Activated CD4-positive, alpha-beta T cell treated with anti-CD3 and anti-CD28 coated beads for 4 hours (primary cell): Measurements from ENCODE around the gene BRD4.
"Not testable (repeated sequence)": the region's sequence is repeated elsewhere in the genome, so short reads cannot be mapped to it uniquely, and the experiment has no call there.

Experiments
- DNase-seq, 2 donors: peaks; one replicate each; pipeline ENCODE4 v3.0.0-alpha.2; 2020

Gene BRD4

DNA sequence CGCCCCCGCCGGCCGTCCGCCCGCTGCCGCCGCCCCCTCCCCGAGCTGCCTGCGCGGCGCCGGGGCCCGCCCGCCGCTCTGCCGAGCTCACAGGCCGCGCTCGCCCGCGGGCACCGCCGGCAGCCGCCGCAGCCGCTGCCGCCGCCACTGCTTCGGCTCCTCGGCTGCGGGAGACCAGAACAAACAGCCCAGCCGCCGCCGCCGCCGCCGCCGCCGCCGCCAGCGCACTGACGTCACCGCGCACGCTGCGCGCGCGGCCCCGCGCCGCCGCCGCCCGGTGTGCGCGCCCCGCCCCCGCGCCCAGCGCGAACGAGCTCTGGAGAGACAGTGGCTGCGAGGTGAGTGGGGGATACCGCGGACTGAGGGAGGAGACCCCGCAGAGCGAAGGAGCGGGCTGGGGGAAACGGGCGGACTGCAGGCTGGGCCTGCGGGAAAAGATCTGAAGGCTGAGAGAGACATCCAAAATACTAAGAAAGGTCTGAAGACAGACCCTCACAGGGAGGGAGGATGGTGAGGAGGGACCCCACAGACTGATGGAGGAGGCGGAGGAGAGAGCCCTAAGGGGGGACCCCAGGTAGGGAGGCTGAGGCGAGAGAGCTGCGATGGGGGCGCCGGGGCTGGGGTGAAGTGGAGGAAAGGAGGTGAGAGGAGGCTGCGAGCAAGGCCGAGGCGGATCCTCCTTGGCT lies at the start of gene BRD4:
BRD4 (minus strand) TSS at position 229 of the 686 bp plus-strand sequence. CDS start 59,440 bp downstream, outside the sequence.
- peak; percentile 73 to 75 for DNase-seq

DNA sequence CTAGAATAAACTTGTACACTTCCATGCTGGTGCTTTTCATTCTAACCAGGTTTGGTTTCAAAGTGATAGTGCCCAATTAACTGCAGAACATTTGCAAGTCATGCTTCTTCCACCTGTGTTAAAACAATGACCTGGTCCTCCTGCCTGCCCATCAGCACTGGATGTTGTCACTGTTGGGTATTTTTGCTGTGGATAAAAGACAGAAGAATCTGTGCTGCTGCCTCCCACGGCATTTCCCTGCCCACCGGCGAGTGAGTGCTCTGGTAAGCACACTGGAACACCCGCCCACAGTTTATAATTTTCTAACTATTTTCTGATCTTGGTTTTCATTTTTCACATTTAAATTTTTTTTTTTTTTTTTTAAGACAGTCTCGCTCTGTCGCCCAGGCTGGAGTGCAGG lies 49.5 kb upstream of the BRD4 start:
- DNase-seq = no peak

DNA sequence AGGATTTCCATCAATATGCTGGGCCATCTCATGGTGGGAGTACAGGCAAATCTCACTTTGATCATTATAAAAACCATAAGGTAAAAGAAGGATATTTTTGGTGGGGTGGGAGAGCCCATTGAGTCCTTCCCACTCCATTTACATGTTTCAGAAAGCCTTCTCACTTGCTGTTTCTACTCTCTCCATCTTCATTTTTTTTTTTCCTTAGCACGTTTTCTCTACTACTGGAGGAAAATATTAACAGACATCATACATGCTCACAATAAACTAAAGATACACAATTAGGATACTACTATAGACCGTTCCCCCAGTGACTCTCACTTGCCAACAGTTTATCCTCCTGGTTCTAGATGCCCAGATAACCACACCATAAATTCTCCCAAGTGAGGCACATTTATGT lies 49.1 kb upstream of the BRD4 start:
- DNase-seq = no peak

DNA sequence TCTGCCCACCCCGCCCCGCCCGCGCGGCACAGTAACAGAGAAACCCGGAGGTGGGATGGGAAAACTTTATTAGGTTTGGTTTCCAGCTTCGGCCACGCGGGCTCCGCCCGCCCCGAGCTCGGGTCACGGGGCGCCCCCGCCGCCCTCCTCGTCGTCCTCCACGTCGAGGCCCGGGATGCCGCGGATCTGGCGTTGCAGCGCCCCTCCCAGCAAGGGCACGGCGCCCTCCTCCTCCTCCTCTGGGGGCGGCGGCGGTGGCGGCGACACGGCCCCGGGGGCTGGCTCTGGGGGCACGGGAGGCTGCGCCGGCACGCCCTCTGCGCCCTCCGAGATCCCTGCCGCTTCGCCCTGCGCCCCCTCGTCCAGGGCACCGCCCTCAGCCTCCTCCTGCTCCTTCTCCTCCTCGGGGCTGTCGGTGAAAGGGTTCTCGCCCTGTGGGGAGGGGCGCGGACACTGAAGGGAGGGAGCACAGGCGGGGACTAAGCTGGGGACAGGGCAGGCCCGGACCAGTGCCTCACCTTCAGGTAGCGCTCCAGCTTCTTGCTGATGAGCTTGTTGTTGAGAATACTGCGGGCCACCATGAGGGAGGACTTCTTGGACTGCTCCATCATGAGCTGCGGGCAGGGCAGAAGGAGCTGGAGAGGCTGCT lies 47.8 kb upstream of the BRD4 start:
- no peak for DNase-seq

DNA sequence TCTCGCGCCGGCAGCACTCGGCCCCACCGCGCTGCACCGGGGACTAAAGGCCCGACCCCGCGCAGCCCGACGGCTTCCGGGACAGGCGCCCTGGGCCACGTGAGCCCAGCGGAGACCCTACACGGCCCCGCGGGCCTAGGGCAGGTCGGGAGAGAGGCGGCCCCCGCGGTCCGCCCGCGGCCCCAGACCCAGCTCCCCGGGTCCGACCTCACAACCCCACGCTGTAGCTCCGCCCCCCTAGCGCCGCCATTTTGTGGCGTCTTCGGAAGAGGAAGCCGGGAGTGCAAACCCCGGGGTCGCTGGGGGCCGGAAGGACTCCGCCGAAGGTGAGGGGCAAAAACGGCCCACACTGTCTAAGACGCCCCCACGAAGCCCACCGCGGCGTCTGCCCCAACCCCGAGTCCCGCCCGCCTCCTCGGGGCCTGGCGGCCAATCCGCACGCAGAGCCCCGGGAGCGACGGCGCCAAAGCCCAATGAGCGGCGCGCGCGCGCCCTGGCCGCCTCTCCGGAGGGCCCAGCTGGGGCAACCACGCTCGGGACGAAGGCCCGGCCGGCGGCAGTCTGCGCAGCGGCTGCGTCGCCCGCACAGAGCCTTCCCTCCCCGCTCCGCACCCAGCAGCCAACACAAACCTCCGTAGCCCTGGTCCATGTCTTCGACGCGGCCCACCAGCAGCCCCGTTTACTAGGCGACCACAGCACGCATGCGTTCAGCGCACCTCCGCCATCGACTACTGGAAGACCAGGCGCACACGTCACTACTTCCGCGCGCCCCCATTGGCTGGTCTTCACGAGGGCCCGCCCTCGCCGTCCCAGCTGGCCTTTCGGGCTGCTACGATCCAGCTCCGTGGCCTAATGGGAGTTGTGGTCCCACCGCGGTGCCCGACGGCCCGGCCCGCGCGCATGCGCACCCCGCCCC lies 47.0 kb upstream of the BRD4 start, which contains the start of gene AKAP8:
AKAP8 (minus strand) TSS at position 705 of the 916 bp plus-strand sequence; CDS start at position 649, 56 bp downstream.
- peak; percentile 97 to 99 for DNase-seq

DNA sequence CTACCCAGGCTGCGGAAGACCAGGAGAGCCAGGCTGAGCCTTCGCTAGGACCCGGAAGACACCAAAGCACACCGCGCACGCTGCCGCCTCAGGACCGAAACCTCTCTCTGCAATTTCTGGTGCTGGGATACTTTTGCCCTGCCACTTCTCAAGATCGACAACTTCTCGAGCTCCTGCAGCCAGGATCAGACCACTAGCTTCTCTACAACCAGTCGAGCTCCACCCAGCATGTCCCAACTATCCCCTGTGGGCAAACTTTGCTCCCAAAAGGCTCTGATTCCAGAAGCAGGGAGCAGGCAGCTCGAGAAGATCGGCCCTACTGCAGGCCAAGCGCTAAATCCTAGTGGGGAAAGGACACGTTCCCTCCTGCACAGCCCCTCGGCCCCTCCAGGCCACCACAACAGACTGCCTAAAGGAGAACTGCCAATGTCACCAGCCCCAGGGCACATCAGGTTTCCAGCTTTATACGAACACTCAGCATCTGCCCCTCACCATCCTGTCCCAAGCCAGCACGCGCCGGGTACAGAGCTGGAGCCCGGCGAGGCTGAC lies 46.3 kb upstream of the BRD4 start:
- DNase-seq = peak; percentile 45 to 52

DNA sequence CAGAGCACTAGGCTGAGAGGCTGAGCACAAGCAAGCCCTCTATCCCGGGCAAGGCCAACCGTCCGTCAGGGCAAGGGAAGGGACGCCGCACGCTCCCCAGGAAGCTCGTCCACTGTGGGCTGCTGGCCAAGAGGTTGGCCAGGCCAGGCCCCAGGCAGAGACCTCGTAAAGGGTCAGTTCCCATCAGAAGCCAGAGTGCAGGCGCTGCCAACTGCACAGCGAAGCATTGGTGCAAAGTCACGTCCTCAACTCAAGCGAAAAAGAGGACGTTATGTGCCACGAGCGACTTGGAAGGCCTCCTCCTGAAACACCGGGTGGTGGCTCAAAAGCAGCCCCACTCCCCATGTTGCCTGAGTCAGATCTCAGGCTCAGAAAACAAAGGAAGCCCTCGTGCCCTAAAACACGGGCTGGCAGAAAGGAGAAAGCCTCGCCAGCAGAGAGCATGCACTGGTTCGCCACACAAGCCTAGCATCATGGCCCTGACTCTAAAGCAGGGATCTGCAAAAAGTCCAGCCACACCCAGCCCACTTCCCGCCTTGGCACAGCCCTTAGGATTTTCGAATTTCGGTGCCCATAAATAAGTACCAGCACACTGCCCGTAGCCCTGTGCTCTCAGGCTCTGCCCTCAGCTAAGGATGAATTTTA lies 42.6 kb upstream of the BRD4 start:
- DNase-seq = no peak

DNA sequence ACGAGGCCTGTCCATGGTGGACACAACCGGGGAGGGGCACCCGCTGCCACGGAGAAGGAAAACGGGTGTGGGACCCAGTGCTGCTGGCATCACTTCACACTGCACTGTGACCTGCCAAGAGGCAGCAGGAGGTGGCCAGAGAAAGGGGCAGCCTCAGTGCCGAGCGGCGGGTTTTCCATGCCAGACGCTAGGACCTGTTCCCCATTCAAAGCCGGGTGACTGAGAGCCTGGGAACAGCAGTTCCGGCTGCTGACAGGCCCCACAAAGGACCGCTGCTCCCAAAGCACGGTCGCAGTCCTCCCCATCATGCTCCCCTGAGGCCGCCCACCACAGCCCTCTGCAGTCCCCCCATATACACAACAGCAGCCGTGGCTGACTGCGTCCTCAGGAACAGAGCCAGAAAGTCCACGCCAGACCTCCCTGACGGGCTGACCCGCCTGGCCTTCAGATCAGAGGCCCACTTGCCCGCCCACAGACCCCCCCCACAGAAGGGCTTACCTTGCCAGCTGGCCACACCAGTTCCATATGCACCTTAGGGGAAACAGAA lies 41.8 kb upstream of the BRD4 start:
- no peak for DNase-seq

DNA sequence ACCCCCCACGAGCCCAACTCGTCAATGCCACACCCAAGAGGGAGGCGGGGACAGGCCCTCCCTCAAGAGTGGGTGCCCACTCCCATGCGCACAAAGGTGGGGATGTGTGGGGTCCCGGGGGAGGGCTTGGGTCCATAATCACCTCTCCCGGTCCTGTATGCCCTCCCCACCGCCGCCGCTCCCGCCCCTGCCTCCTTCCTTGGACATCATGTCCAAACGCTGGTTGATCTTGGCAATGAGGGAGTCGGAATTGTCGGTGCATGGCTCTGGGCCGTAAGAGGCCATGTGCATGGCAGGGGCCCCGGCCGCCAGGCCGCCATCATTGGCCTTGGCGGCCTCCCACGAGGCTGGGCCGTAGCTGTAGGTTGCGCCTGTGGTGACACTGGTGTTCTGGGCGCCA lies 41.3 kb upstream of the BRD4 start:
- DNase-seq = no peak

DNA sequence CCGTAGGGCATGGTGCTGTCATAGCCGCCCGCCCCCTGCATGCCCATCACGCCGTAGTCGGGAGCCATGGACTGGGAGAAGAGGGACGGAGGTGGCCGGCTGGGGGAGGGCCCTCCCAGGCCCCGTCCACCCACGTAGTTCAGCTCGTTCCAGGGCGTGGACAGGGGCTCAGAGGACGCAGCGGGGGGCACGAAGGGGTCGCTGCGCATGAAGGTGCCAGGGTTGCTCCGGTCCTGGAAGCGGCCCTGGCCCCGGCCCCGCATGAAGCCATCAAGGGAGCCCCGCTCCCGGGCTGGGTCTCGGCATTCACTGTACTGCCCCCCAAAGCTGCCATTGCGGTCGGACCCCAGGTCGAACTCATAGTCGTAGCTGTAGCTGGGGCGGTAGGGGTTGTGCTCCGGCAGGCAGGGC lies 40.6 kb upstream of the BRD4 start:
- DNase-seq = no peak

DNA sequence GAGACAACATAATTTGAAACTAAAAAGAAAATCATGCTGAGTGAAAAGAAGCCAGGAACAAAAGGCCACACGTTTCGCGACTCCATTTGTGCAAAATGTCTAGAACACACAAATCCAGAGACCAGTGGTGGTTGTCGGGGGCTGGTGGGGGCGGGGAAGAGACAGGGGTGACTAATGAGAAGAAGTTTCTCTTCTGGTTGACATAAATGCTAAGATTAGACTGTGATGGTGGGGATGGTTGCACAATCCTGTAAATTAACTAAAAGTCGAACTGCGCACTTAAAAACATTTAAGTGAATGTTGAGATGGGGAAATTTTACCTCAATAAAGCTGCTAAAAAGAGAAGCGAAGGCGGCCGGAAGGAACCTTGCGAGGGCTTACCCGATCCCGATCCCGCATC lies 40.1 kb upstream of the BRD4 start:
- DNase-seq = no peak

DNA sequence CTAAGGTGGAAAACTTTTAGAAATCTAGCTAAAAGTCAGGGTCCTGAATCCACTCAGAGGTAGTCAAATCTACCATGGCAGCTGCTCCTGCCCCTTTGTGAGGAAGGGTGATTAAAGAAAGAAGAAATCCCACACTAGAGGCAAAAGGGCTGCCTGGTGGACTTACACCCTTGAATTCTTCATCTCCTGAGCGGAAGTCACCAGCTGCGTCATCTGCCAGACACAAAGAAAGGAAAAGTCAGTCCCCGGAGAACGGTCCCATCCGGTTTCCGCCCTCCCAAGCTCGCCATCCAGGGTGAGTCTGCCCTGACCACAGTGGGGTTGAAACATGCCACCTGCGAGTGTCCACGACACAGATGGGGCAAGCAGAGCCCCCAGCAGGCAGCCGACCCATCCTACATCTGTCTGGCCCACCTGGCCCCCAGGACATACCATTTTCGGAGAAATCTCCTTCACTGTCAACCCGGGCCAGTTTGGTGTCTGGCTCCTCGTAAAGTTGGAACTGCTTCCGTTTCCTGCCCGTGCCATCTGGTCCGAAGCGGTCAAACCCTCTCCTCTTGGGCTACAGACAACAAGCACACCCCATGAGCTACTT lies 39.5 kb upstream of the BRD4 start:
- DNase-seq = no peak

DNA sequence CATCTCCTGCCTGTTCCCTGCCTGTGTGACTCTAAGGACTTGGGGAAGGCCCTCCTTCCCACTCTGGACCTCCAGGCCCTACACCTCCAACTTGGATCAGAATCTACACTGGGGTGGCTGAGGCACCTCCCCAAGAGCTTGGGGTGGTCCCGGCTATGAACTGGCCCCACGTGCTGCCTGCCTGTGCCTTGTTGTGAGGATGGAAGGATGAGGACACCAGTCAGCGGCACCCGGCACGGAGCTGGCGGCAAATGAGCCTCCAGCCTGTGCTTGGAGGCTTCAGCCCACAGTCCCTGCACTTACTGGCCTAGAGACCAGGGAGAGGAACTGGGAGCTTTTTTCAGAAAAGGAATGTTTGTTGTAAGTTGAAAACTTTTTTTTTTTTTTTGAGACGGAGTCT lies 38.8 kb upstream of the BRD4 start:
- no peak for DNase-seq

DNA sequence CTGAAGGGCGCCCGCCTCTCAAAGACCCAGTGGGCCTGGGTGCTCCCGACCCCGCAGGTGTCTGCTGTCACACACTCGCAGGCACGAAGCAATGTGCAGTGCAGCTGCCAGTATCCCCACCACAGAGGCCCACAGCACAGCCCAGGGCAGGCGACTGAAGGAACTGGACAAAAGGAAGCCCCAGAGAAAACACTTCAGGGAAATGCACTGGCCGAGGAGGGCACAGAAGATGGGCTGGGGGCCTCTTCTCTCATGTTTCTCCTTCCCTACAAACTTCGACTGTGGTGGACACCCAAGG lies 37.2 kb upstream of the BRD4 start:
- DNase-seq = no peak

DNA sequence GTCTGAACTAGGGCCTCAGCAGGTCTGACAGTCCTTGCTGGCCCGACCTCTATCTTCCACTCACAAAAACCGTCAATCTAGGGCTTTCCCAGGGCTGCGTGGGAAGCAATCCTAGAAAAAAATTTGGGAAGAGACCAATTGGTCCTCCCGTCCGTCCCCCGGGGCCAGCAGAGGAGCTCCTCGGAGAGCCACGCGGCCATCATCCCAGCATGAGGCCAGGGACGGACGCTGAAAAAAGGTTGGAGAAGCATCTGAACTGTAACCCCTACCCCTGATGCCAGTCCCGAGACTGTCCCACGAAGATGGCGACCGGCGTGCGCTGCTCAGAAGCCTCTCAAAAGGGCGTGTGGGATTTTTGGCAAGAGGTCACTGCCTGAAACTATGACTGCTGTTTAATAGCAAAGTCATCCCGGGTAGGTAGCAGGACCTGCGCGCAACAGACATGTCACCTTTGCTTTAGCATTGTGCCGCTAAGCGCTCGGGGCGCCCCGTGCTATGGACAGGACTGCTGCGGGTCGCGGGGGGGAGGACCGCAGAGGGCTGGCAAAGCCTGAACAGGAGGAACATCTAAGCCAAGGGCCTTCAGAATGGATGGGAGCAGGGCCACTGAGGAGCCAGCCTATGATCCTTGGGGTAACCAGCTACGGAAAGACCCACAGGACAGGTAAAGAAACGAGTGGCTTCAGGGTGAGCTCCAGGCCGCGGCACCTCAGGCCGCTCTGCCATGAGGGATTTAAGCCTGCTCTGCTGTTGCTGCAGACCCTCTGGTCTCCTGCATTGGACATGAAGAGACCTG lies 36.7 kb upstream of the BRD4 start:
- DNase-seq = no peak

DNA sequence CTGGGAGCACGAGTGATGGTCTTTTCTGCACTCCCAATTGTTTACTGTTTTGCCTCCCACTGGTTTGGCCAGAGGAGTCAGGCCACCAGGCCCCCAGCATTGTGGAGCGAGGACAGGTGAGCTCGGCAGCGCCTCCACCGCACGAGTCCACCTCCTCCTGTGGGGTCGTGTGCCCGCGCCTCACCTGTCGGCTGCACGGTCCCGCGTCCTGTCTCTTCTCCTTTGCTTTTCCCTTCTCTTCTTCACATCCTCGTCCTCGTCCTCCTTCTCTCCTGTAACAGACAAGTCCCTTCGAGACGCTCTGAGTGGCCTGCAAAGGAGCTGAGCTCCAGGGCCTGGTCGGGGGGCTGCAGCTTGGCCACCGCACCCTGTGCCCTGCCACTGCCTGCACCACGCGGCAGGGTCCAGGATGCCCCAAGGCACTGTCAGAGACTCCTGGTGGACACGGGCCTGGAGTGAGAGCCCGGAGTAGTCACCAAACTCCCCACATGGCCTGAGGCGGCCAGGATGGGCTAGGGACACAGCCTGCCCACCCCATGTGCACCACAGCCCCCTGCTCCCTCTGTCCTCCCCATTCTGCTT lies 35.8 kb upstream of the BRD4 start:
- no peak for DNase-seq

DNA sequence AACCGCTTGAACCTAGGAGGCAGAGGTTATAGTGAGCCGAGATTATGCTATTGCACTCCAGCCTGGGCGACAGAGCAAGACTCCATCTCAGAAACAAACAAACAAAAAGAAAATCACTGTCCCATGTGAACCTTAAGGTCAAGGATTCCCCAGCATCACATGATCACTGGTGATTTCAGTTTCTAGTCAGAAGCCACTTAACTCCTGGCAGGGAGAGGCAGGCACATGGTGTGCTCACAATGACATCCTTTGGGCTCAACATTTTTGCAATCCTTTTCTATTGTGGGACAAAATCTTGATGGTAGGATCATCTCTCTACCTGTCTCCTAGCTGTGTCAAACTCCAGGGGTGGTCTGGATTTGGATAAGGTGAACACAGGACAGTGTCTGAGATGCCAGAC lies 35.1 kb upstream of the BRD4 start:
- no peak for DNase-seq

DNA sequence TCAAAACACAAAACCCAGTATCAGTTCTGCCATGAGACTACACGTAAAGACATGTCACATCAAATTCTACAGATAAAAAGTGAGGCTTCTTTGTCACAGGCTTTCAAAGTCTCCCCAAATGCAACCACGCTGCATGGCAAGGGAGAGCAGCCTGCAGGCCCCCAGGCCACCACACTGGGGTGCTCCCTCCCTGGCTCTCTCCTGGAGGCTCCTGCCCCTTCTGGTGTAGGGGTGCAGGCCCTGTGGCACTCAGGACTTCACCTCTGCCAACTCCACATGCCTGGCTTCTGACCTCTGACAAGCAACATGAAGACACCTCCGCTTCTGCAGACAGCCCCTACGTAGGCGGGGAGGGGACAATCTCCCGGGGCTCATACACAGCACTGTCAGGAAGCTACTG lies 32.9 kb upstream of the BRD4 start:
- no peak for DNase-seq

DNA sequence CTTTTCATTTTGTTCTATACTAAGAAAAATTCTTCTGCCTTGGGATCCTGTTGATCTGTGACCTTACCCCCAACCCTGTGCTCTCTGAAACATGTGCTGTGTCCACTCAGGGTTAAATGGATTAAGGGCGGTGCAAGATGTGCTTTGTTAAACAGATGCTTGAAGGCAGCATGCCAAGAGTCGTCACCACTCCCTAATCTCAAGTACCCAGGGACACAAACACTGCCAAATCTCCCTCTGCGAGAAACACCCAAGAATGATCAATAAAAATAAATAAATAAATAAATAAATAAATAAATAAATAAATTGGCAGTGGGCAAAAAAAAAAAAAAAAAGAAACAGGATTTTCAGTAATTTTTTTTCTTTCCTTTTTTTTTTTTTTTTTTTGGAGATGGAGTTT lies 31.5 kb upstream of the BRD4 start:
- not testable (repeated sequence) for DNase-seq

DNA sequence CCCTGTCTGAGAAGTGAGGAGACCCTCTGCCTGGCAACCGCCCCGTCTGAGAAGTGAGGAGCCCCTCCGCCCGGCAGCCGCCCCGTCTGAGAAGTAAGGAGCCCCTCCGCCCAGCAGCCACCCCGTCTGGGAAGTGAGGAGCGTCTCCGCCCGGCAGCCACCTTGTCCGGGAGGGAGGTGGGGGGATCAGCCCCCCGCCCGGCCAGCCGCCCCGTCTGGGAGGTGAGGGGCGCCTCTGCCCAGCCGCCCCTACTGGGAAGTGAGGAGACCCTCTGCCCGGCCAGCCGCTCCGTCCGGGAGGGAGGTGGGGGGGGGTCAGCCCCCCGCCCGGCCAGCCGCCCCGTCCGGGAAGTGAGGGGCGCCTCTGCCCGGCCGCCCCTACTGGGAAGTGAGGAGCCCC lies 30.7 kb upstream of the BRD4 start:
- DNase-seq = not testable (repeated sequence)

DNA sequence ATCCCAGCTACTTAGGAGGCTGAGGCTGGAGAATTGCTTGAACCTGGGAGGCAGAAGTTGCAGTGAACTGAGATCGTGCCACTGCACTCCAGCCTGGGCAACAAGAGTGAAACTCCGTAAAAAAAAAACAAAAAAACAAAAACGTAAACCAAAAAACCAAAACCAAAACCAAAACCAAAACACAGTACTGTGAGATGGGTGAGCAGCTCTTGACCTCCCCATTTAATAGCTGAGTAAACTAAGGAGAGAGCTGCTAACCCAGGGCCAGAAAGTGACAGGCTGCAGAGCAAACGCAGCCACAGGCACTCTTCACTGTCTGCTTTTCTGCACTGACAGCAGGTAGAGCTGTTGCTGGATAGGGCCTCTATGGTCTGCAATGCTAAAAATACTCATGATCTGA lies 27.7 kb upstream of the BRD4 start:
- not testable (repeated sequence) for DNase-seq
